Liver (tissue), 9 donors: ENCODE measurements around the gene CSRP1. TPM values are rescaled to one million over a fixed set of nuclear protein-coding genes. Genes with fewer than 3 reads are reported as not detected.

Experiments used
- DNase-seq: peaks from one replicate; pipeline ENCODE4 v3.0.0-alpha.2; 2017; ENCODE audit warnings: low spot score
- H3K27ac ChIP-seq, 2 donors: one replicate each; pipeline ENCODE4 v1.7.0; 2013; ENCODE audit warnings: inconsistent platforms in 2 of 2, low read length in 2 of 2, control low read depth in 1 of 2, low read depth in 1 of 2, mild to moderate bottlenecking in 1 of 2
- H3K27me3 ChIP-seq, 4 donors: one replicate each; pipeline versions ENCODE4 v1.6.1 to v1.7.0; 2013; ENCODE audit warnings: low read length in 3 of 4, inconsistent platforms in 1 of 4, mild to moderate bottlenecking in 1 of 4, moderate library complexity in 1 of 4; ENCODE audit not compliant: control insufficient read depth in 4 of 4, insufficient read depth in 4 of 4
- H3K36me3 ChIP-seq, 4 donors: one replicate each; pipeline versions ENCODE4 v1.6.1 to v1.7.0; 2013; ENCODE audit warnings: low read length in 3 of 4, mild to moderate bottlenecking in 3 of 4, low read depth in 1 of 4, moderate library complexity in 1 of 4; ENCODE audit not compliant: control insufficient read depth in 4 of 4, insufficient read depth in 3 of 4
- H3K4me1 ChIP-seq, 4 donors: one replicate each; pipeline versions ENCODE4 v1.6.1 to v1.7.0; 2013; ENCODE audit warnings: low read length in 3 of 4, mild to moderate bottlenecking in 3 of 4, moderate library complexity in 1 of 4; ENCODE audit not compliant: control insufficient read depth in 4 of 4, insufficient read depth in 4 of 4
- H3K4me3 ChIP-seq, 3 donors: one replicate each; pipeline versions ENCODE4 v1.6.1 to v1.7.0; 2013; ENCODE audit warnings: low read length in 3 of 3, control low read depth in 1 of 3, low read depth in 1 of 3, mild to moderate bottlenecking in 1 of 3
- H3K9ac ChIP-seq, 2 donors: one replicate each; pipeline ENCODE4 v1.7.0; 2013; ENCODE audit warnings: low read length in 2 of 2, mild to moderate bottlenecking in 2 of 2, moderate library complexity in 2 of 2, control low read depth in 1 of 2, low read depth in 1 of 2
- H3K9me3 ChIP-seq, 4 donors: one replicate each; pipeline versions ENCODE4 v1.6.1 to v1.7.0; 2013; ENCODE audit warnings: low read length in 3 of 4; ENCODE audit not compliant: control insufficient read depth in 4 of 4
- ATF3 ChIP-seq: IDR thresholded peaks from 2 replicates; pipeline ENCODE4 v1.6.1; 2016; ENCODE audit warnings: antibody characterized with exemption
- CTCF ChIP-seq: fragments of 150-350 bp; IDR thresholded peaks from 2 replicates; pipeline ENCODE4 v1.5.1; 2017; ENCODE audit warnings: improper control_type of control experiment, low read depth, low read length; ENCODE audit not compliant: missing input control
- EGR1 ChIP-seq, 2 donors: IDR thresholded peaks; 2 replicates each; pipeline ENCODE4 v1.6.1; 2016 to 2018; ENCODE audit warnings: antibody characterized with exemption in 2 of 2, low read depth in 2 of 2
- FOXA1 ChIP-seq: IDR thresholded peaks from 2 replicates; pipeline ENCODE4 v1.6.1; 2016; ENCODE audit warnings: antibody characterized with exemption
- FOXA2 ChIP-seq: IDR thresholded peaks from 2 replicates; pipeline ENCODE4 v1.6.1; 2016; ENCODE audit warnings: antibody characterized with exemption
- GABPA ChIP-seq, 2 donors: IDR thresholded peaks in 1 of 2; conservative IDR thresholded peaks in 1 of 2; 2 replicates each; pipeline ENCODE4 v1.6.1; 2016; ENCODE audit warnings: antibody characterized with exemption in 2 of 2, mild to moderate bottlenecking in 1 of 2, moderate library complexity in 1 of 2
- HNF4A ChIP-seq, 2 donors: conservative IDR thresholded peaks; 2 replicates each; pipeline ENCODE4 v1.6.1; 2016; ENCODE audit warnings: antibody characterized with exemption in 2 of 2, mild to moderate bottlenecking in 2 of 2
- HNF4G ChIP-seq: IDR thresholded peaks from 2 replicates; pipeline ENCODE4 v1.6.1; 2016; ENCODE audit warnings: antibody characterized with exemption
- JUND ChIP-seq, 2 donors: IDR thresholded peaks; 2 replicates each; pipeline ENCODE4 v1.6.1; 2016; ENCODE audit warnings: antibody characterized with exemption in 2 of 2
- MAX ChIP-seq: IDR thresholded peaks from 2 replicates; pipeline ENCODE4 v1.6.1; 2016; ENCODE audit warnings: antibody characterized with exemption
- NR2F2 ChIP-seq: IDR thresholded peaks from 2 replicates; pipeline ENCODE4 v1.6.1; 2016; ENCODE audit warnings: antibody characterized with exemption
- RAD21 ChIP-seq, 2 donors: IDR thresholded peaks; 2 replicates each; pipeline ENCODE4 v1.6.1; 2016; ENCODE audit warnings: antibody characterized with exemption in 2 of 2, mild to moderate bottlenecking in 2 of 2
- REST ChIP-seq: IDR thresholded peaks from 2 replicates; pipeline ENCODE4 v1.6.1; 2016; ENCODE audit warnings: antibody characterized with exemption, mild to moderate bottlenecking
- RXRA ChIP-seq, 2 donors: IDR thresholded peaks; 2 replicates each; pipeline ENCODE4 v1.6.1; 2017 to 2018; ENCODE audit warnings: antibody characterized with exemption in 2 of 2, mild to moderate bottlenecking in 1 of 2
- SP1 ChIP-seq: IDR thresholded peaks from 2 replicates; pipeline ENCODE4 v1.6.1; 2018; ENCODE audit warnings: antibody characterized with exemption, mild to moderate bottlenecking
- TAF1 ChIP-seq: conservative IDR thresholded peaks from 2 replicates; pipeline ENCODE4 v1.6.1; 2016; ENCODE audit warnings: antibody characterized with exemption, mild to moderate bottlenecking
- YY1 ChIP-seq: IDR thresholded peaks from 2 replicates; pipeline ENCODE4 v1.6.1; 2016; ENCODE audit warnings: antibody characterized with exemption, mild to moderate bottlenecking
- ZBTB33 ChIP-seq: IDR thresholded peaks from 2 replicates; pipeline ENCODE4 v1.6.1; 2016; ENCODE audit warnings: antibody characterized with exemption
- WGBS: extraction: QIAGEN DNeasy Blood & Tissue Kit; methylation state at CpG from one replicate; pipeline ENCODE4 v1.1.7; 2013; 5-methylcytosine and 5-hydroxymethylcytosine counted together
- polyA plus RNA-seq, 2 donors: library from polyadenylated mRNA; stranded (reverse) in 1 of 2; unstranded in 1 of 2; fragments of 200-250 nt in 1 of 2; fragments of >200 nt in 1 of 2; fragmentation: Nextera tagmentation in 1 of 2; extraction: Ambion mirVana in 1 of 2; gene quantifications; one replicate each; pipeline versions ENCODE4 v1.2.1 to v1.2.3, GENCODE V29; 2013 to 2015
- total RNA-seq, 2 donors: library from RNA; depleted of rRNA; stranded (reverse); fragments of >200 nt; gene quantifications; one replicate each; pipeline ENCODE4 v1.2.3, GENCODE V29; 2014
- donor health status: healthy.
- donor health status: healthy.
- donor health status: healthy.
- donor health status: healthy.
- donor health status: healthy.

CSRP1 gene
- total and polyA plus RNA-seq, 4 donors: 42.7 to 96.9 (median 68.3) TPM

GRCh38 chr1:201545851-201546492, 39.0 kb upstream of the CSRP1 start:
- WGBS: 63% methylated on average over 9 of the region's 9 CpGs
- DNase-seq: no peak
- no peak overlapping the region for H3K9ac ChIP-seq

More at GRCh38 chr1:201545851-201546492, 39.0 kb upstream of the CSRP1 start:
- TF ChIP-seq EGR1 (IDR thresholded peaks at IDR 0.05; ENCODE audit: low read depth in 2 of 2) (no peak), TAF1 (no peak), FOXA1 (no peak), REST (no peak), HNF4A (conservative IDR thresholded peaks at IDR 0.05) (no peak), RAD21 (IDR thresholded peaks at IDR 0.05) (no peak), CTCF (no peak), JUND (IDR thresholded peaks at IDR 0.05) (no peak), HNF4G (no peak), ZBTB33 (no peak), SP1 (no peak), FOXA2 (no peak), YY1 (no peak), ATF3 (no peak), NR2F2 (no peak), RXRA (IDR thresholded peaks at IDR 0.05) (no peak), MAX (no peak), GABPA (IDR thresholded peaks at IDR 0.05 in 1 of 2, conservative IDR thresholded peaks at IDR 0.05 in 1 of 2) (no peak)
- Histone ChIP-seq H3K4me3 (no peak overlapping the region), H3K9me3 (no peaks in the 10 kb centered on the region), H3K27me3 (no peaks in the 10 kb centered on the region), H3K36me3 (no peaks in the 10 kb centered on the region), H3K4me1 (no peaks in the 10 kb centered on the region), H3K27ac (no peak overlapping the region)
